Stromal cell of bone marrow (primary cell): ENCODE results near the gene HAPSTR1.

Experiments
- DNase-seq: peaks from one replicate; pipeline ENCODE4 v3.0.0-alpha.2; 2012; ENCODE audit warnings: low read depth

HAPSTR1 gene

GRCh38 chr16:9123401-9123800 lies 32.0 kb downstream of the HAPSTR1 start:
- no peak for DNase-seq

- DNase-seq = no peak
Observed at GRCh38 chr16:9123871-9124270, 32.4 kb downstream of the HAPSTR1 start.

- no peak for DNase-seq
Observed at GRCh38 chr16:9124444-9124843, 33.0 kb downstream of the HAPSTR1 start.

GRCh38 chr16:9124908-9125584 lies 33.6 kb downstream of the HAPSTR1 start:
- no peak for DNase-seq

DNA sequence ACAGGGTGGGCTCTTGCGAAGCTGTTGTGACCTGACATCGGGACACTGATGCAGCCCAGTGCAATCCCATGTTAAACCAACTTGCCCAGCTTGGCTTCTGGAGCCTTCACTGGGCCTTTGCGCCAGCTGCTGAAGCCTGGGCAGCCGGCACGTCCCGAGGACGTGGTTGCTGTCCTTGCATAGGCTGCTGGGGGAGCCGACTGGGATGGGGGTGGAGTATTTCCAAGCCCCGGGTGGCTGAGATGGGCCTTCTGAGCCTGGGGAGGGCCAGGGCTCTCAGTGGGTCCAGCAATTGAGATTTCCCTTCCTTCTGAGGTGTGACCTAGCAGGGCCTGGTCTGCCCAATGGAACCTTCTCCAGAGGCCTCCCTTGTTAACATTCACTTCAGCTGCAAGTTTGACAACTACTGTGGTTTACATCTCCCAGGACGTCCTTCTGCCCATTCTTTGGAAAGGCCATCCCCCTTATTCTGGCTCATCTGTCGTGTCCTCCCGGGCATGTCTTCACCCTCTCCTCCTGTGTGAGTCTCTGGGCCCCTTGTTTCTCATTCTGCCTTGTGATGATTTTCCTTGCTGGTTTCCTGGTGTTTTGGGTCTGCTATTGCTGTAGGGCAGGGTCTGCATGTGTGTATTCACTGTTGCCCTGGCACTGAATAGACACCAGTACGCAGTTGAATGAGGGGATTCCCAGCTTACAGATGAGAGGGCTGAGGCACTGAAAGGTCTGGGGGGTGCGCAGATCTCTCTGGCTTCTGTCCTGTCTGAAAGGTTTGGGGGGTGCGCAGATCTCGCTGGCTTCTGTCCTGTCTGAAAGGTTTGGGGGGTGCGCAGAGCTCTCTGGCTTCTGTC lies 34.4 kb downstream of the HAPSTR1 start:
- no peak for DNase-seq

GRCh38 chr16:9126609-9127008 lies 35.2 kb downstream of the HAPSTR1 start:
- no peak for DNase-seq

GRCh38 chr16:9128346-9129342 lies 37.2 kb downstream of the HAPSTR1 start:
- DNase-seq = no peak

DNA sequence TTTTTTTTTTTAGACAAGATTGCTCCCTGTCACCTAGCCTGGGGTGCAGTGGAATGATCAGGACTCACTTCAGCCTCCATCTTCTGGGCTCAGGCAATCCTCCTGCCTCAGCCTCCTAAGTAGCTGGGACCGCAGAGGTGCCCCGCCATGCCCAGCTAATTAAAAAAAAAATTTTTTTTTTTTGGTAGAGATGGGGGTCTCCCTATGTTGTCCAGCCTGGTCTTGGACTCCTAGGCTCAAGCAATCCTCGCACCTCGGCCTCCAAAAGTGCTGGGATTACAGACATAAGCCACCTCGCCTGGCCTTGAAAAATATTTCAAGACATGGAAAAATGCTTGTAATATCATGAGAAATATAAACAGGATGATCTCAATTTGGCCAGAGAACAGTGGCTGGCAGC lies 42.9 kb downstream of the HAPSTR1 start:
- no peak for DNase-seq

- DNase-seq = peak; percentile 18
Observed at GRCh38 chr16:9134739-9135138, 43.3 kb downstream of the HAPSTR1 start.

DNA sequence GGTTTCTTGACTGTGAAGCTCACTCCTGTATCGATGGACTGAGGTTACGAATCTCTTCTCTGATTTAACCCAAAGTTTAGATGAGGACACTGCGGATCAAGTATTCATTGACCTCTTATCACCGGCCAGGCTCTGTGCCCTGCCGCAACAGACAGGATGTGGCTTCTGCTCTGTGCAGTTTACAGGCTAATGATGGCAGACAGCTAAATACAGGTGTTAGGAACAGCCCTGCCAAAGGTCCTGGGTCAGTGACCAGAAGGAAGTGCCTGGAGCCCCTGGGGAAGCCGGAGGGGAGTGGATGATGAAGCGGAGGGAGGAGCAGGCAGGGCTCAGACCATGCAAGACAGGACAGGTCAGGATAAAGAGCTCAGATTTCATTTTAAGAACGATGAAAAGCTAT lies 44.4 kb downstream of the HAPSTR1 start:
- DNase-seq = no peak

DNA sequence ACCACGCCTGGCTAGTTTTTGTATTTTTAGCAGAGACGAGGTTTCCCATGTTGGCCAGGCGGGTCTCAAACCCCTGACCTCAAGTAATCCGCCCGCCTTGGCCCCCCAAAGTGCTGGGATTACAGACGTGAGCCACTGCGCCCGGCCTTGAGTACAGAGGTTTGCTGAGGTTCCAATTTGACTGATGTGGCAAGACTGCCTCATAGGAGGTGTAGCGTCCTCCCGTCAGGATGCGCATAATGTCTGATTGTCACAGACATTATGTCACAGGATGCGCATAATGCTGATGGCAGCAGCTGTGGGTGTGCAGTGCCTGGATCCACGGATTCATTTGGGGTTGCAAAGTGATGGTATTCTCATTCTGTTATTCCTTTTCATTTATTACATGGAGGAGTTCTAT lies 45.2 kb downstream of the HAPSTR1 start:
- DNase-seq = no peak

DNA sequence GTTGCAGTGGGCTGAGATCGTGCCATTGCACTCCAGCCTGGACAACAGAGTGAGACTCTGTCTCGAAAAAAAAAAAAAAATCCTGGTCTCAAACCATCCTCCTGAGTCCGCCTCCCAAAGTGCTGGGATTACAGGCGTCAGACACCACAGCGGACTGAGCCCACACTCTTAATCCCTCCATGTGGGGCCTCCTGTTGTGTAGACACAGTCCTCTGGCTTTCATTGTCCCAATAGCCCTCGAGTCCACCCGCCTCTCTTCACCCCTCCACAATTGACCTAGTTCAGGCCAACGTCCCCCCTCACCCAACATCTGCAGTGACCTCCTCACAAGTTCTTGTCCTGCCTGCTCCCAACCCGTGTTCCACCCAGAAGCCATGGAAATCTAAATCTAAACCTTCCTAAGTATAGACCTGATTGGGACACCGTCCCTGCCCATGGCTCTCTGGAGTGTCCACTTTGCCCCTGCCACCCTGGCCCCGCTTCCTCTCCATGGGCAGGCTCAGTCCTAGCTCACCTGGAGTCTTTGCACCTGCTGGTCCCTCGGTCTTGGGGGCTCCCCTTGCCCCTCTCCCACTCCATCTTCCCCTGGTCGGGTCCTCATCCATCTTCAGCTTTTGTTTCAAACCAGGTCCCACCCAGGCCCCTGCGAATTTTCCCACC lies 46.7 kb downstream of the HAPSTR1 start:
- no peak for DNase-seq

- DNase-seq = peak; percentile 23
Observed at GRCh38 chr16:9138731-9139501, 47.5 kb downstream of the HAPSTR1 start.

- DNase-seq = peak; percentile 9
Observed at GRCh38 chr16:9139965-9140364, 48.5 kb downstream of the HAPSTR1 start.
